IPS DF 4.7 (cell line): ENCODE results near the gene SUN3.
"Not testable (repeated sequence)": the region's sequence is repeated elsewhere in the genome, so short reads cannot be mapped to it uniquely, and the experiment has no call there.

Experiments used
- DNase-seq: peaks from one replicate; pipeline ENCODE4 v3.0.0-alpha.2; 2013; ENCODE audit warnings: low spot score; ENCODE audit errors: extremely low read depth

SUN3 gene

DNA sequence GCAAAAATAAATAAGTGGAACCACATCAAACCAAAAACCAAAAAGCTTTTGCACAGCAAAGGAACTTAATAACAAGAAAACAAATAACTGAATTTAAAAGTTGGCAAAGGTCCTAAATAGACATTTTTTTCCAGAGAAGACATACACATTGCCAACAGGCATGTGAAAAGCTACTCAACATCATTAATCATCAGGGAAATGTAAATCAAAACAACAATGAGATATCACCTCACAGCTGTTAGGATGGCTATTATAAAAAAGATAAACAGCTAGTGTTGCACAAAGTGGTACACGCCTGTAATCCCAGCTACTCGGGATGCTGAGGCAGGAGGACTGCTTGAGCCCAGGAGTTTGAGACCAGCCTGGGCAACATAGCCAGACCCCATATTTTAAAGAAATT is 2.2 kb upstream of the SUN3 start:
- DNase-seq = no peak

DNA sequence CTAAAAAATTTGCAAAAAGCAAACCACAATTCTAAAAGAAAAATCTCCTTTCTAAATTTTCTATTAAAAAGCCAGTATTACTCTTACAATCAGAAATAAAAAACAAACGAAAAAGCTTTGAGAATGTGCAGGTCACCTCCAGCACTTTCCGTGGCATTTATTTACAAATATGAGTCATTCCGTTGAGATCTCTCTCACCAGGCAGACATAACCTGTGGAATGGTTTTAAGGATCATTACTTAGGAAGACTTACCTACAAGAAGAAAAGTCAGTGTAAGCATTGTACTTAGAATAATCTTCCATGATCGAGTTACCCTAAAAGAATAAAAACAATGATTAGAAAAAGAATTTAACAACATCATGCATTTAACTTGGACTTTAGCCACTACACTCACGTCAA is 3.3 kb downstream of the SUN3 start:
- no peak for DNase-seq

DNA sequence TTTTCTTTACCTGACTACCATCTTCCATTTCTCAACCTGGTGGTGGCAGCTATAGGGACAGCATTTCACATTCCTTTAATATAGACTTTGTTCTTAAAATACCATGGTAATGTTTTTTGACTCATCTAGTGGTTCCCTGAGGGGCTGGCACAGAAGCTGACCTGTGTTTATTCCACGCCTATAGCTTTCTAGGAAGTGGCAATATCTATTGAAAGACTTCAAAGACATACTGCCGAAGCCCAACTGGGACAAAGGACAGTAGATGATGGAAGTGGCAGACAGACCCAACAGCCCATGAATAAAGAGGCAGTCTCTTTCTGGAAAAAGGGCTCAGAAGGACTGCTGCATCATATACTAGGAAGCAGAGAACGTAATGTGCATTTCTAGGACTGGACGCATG is 11.2 kb downstream of the SUN3 start:
- no peak for DNase-seq

DNA sequence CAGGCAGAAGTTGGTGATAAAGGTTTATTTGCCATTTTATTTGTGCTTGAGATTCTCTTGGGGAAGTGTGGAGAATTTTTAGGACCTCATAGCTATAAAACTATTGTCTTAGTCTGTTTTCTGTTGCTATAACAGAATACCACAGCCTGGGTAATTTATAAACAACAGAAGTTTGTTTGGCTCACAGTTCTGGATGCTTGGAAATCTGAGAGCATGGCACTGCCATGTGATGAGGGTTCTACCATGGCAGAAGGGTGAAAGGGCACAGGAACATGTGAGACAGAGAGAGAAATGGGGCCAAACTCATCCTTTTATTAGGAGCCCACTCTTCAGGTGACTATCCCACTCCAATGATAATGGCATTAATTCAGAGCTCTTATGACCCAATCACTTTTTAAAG is 12.3 kb downstream of the SUN3 start:
- no peak for DNase-seq

DNA sequence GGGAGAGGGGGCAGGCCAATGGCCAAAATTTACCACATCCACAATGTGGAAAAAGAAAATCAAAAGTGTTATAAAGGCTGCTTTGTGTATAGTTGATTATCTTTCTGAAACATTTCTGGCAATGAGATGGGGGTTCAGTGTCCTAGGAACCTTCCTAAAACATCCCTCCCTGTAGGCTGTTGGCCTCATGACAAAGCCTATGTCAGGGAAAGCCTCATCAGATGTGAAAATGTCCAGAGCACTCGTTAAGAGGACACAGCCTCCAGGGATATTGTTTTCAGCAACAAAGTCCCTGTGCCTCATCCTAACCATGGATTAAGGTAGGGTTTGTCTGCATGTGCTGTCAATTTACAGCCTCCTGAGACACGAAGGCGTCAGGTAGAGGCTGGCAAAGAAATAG is 17.0 kb downstream of the SUN3 start:
- no peak for DNase-seq

DNA sequence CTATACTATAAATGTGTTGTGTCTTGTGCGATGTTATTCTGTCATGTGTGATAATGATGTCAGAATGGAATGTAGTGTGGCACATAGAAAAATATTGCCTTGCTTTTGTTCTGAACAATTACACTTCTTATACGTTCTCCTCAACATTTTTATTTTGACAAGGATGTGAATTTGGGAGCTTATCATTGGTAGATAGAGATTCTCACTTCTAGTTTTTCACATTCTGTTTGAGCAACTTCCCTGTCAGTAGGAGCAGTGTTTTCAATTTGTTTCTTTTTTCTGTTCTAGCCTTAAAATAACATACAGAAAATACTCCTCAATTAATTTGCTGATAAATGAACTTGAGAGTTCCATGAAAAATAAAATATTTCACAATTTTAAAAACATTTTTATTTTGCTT is 17.6 kb downstream of the SUN3 start:
- no peak for DNase-seq

DNA sequence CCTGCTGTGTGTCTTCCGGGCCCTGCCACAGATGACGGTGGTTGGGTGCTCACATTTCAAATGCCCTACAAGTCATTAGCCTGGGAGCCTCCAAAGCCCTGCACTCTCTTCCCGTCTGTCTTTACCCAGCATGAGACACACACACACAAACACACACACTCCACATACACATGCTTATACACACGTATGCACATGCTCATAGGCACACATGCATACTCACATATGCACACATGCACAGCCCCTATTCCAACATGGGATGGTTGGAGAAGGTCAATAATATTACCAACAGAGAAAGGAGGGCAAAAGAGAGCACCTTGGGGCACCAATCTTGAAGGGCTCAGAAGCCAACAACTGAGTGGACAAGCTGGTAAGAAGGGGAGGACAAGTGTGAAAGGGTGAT is 19.0 kb downstream of the SUN3 start:
- no peak for DNase-seq

DNA sequence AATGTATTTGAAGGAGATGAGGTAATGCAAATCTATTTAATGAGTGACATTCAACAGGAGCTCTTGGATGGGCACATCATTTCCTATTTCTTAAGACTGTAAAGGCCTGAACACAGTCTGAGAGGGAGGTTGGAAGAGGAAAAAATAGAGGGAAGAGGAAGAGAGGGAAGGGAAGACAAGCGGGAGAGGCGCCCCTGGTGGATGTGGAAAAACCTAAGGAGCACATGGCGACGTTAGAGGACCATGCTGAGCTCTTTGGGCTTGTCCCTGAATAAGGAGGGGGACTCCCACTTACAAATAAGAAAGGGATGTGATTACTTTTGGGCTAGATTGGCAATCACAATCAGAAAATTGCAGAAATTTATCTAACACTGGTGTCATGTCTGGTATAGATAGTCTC is 19.6 kb downstream of the SUN3 start:
- no peak for DNase-seq

DNA sequence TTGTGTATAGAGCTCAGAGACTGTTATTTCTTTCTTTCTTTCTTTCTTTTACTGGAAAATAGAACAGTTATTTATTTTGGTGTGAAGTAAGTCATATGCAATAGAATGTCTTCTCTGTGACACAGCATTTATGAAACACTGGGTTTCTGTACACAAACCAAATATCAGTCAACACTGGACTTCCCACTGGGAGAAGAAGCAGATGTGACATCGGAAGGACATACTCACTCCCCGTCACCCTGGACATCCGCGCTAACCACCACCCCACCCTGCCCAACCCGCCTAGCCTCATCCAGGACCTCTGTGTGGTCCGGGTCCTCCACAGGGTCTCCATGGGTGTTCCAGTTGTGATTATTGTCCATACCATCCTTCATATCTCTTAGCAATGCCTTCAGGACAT is 22.0 kb downstream of the SUN3 start:
- no peak for DNase-seq

DNA sequence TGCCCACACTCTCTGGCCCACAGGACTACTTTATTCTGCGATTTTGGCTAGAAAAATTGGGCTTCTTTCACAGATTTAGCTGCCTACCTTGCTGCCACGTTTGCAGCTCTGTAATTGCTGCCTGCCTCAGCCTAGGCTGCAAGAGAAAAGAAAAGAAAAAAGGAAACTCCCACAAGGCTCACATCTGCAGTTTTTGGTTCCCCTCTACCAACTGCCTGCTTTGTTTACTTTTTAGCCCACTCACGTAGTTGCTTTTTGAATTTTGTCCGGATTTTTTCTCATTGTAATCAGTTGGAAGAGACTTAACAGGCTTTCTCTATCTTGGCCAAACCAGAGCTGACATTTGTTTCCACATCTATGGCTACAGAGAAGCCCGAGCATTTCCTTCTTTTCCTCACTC is 24.3 kb downstream of the SUN3 start:
- no peak for DNase-seq

DNA sequence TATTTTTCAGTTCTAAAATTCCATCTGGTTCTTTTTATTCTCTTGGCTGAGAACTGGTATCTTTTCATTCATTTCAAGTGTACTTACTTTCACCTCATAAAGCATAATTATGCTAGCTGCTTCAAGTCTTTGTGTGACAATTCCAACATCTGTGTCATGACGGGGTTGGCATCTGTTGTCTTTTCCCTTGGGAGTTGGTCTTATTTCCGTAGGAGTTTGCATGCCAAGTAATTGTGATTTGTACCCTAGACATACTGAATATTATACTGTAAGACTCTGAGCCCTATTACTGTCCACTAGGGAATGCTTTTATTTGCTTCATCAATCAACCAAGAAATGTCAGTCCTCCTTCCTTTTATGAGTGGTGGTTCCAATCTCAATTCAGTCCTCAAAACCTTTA is 24.9 kb downstream of the SUN3 start:
- DNase-seq = no peak

DNA sequence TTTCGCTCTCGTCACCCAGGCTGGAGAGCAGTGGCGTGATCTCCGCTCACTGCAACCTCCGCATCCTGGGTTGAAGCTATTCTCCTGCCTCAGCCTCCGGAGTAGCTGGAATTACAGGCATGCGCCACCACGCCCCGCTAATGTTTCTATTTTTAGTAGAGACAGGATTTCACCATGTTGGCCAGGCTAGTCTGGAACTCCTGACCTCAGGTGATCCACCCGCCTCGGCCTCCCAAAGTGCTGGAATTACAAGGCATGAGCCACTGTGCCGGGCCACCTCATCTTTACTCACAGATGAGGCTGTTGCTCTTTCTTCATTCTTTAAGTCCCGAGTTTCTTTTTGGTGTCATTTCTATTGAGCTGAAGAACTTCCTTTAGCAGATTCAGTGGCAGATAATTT is 28.7 kb downstream of the SUN3 start:
- not testable (repeated sequence) for DNase-seq

DNA sequence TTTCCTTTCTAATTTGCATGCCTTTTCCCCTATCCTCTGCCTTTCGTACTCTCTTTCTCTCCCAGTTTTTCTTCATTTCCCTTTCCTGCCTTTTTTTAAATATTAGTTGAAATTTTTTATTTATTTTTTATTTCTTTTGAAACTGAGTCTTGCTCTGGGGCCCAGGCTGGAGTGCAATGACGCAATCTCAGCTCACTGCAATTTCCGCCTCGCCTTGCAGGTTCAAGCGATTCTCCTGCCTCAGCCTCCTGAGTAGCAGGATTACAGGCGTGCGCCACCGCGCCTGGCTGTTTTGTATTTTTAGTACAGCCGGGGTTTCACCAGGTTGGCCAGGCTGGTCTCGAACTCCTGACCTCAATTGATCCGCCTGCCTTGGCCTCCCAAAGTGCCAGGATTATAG is 29.5 kb downstream of the SUN3 start:
- DNase-seq = no peak

DNA sequence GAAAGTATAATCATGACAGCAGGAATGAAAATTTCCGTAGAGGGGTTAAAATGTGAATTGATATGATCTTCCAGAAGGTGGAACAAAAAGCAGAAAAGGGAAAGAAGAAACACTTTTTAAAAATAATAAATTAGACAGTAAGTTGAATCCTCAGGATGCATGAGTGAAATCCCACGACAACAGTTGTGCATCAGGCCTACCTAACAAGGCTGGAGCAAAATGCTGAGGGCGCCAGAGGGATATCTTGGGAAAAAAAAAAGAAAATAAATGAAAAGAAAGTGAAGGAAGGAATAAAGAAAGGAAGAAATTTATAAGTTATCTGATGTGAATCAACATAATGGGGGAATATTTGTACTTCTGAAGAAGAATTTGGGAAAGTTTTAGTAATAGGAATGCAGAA is 36.5 kb downstream of the SUN3 start:
- no peak for DNase-seq

DNA sequence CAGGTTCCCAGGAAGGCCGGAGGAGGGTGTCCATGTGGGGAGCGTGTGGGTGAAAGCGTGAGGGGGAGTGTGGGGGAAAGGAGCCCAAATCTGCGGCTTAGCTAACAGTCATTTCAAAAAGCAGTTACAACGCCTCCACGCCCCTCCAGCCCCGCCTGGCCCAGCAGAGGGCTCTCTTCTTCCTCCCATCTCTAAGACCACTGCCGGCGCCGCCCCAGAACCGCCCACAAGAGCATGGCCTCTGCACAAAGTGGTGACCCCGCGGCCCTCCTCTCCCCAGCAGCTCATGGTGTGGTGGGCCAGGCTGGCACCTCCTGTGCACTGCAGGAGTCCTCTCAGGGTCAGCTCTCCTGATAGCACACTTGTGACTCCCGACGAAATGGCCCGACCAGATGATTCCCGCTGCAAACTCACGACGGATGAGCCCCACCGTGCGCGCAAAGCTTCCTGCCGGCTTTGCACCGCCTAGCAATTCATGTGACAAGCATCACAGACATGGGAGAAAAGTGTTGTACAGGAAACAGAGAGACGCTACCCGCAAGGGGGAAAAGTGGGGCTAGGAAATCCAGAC is 37.1 kb downstream of the SUN3 start:
- no peak for DNase-seq

DNA sequence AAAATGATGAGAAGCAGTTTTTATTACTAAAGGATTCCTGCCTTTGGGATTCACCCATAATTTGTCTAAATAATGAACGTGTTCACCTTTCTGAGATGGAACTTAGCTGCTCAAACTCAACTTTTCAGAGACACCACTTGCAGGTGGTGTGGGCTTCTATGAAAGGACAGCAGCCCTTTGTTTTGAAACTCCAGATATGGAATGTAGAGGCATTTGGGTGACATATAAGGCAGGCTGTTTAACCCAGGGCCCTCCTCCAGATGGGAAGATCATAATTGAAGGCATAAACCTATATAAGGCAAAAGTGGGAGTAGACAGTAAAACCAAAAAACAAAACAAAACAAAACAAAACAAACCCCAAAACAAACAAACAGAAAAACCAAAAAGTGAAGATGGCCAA is 37.6 kb downstream of the SUN3 start:
- no peak for DNase-seq

DNA sequence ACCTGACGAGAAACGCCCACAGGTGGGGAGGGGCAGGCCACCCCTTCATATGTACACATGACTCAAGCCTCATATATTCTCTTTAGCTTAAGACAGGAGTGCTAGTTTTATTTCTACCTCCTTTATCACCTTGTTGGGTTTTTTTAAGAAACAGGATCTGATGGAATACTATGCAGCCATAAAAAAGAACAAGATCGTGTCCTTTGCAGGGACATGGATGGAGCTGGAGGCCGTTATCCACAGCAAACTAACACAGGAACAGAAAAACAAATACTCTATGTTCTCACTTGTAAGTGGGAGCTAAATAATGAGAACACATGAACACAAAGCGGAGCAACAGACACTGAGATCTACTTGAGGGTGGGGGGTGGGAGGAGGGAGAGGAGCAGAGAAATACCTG is 38.3 kb downstream of the SUN3 start:
- no peak for DNase-seq

DNA sequence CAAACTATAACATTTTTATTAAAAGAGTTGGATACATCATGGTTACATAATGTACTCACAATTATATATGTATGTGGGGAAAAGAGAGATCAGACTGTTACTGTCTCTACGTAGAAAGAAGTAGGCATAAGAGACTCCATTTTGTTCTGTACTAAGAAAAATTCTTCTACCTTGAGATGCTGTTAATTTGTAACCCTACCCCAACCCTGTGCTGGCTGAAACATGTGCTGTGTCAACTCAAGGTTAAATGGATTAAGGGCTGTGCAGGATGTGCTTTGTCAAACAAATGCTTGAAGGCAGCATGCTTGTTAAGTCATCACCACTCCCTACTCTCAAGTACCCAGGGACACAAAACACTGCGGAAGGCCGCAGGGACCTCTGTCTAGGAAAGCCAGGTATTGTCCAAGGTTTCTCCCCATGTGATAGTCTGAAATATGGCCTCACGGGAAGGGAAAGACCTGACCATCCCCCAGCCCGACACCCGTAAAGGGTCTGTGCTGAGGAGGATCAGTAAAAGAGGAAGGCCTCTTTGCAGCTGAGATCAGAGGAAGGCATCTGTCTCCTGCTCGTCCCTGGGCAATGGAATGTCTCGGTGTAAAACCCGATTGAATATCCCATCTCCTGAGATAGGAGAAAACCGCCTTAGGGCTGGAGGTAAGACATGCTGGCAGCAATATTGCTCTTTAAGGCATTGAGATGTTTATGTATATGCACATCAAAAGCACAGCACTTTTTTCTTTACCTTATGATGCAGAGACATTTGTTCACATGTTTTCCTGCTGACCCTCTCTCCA is 39.1 kb downstream of the SUN3 start:
- DNase-seq = not testable (repeated sequence)

DNA sequence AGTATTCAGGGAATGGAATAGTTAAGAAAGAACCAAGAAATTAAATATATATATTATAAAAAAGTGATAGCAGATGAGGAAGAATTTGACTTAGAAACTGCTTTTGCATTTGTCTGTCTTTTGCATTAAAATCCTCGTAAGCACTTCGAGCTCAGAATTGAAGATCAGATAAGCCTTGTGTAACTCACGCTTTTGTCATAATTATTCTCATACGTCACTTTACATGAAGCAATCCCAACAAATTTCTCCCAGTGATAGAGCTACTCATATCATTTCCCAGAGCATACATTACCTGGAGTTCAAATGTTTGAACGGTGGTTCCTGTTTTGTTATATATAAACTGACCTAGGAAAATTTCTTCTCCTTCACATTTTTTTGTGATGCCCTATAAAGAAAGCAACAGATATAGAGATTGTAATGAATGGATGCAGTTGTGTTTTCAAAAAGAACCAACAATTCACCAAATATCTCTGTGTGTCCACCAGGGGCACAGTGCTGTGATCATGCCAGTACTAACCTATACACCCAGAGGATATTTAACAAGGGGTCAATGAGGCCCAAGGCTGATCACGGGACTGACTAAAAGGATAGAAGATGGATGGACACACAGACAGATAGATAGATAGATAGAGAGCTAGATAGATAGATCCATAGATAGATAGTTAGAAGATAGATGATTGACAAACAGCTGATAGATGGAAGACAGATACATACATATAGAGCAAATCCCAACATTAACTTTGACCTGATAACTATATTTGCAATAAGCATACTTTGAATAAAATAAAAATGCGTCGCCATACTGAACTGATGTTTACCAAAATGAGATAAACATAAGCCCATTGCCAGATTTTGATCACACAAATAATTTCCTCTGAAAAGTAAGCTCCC is 40.2 kb downstream of the SUN3 start:
- no peak for DNase-seq

DNA sequence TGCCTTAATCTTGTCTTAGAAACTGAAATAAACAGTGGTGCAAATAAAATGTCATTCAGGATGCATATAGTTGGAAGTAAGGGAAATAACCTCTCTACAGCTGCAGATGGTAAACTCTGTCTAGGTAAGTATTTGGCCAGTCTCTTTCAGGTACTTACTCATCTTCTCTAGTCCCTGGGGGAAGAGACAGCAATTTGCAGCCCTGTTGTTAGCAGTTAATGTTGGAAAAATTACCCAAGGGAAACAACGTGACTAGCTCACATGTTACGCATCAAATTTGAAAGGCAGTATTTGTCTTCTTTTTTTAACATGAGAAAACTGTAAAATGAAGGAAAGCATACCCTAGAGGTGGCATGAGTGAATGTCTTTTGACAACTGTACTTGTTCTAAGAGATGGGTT is 46.3 kb downstream of the SUN3 start:
- no peak for DNase-seq

DNA sequence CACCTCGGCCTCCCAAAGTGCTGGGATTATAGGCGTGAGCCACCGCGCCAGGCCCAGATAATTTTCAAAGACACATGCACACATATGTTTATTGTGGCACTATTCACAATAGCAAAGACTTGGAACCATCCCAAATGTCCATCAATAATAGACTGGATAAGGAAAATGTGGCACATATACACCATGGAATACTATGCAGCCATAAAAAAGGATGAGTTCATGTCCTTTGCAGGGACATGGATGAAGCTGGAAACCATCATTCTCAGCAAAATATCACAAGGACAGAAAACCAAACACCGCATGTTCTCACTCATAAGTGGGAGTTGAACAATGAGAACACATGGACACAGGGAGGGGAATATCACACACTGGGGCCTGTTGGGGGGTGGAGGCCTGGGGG is 48.3 kb downstream of the SUN3 start:
- not testable (repeated sequence) for DNase-seq

DNA sequence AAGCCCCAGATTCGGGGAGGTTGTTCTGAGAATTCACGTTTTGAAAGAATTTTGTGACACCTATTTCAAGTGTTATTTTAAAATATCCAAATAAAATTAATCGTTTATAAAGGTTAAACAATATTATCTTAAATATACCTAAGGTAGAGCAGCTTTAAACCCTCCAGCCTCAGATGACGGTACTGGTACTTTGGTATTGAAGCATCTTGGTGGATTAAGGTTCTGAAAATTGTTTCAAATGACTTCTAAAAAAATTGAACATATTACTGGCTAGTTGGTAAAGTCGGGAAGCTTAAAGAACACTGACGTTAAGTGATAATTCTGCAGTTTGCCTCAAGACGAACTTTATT is 49.1 kb downstream of the SUN3 start:
- DNase-seq = no peak
